Measurements from ENCODE around the gene C6orf132.

The C6orf132 gene

GRCh38 chr6:42100029-42100901, 42.2 kb downstream of the C6orf132 start:
- DNase-seq, result peak; percentile 64
- Histone ChIP-seq H3K36me3 (replicated peaks) (no peaks in the 10 kb centered on the region), H3K27ac (peak overlapping the region; percentile 79), H3K27me3 (replicated peaks) (no peaks in the 10 kb centered on the region), H3K4me3 (ENCODE audit: low read depth, low read length) (no peak overlapping the region)
- TF ChIP-seq CTCF (IDR thresholded peaks at IDR 0.05; ENCODE audit: low read depth, low read length, missing control alignments), result no peak
- in situ Hi-C loops (cut with HindIII; ENCODE audit: low pct_ligation_motif_present, low sequenced_read_pairs), result no loop called here

GRCh38 chr6:42099340-42100028, 42.9 kb downstream of the C6orf132 start:
- in situ Hi-C loops (cut with HindIII; ENCODE audit: low pct_ligation_motif_present, low sequenced_read_pairs), result no loop called here
- Histone ChIP-seq H3K4me3 (ENCODE audit: low read depth, low read length) (no peak overlapping the region), H3K27ac (peak overlapping the region; percentile 79), H3K36me3 (replicated peaks) (no peaks in the 10 kb centered on the region), H3K27me3 (replicated peaks) (no peaks in the 10 kb centered on the region)
- peak; percentile 53 for DNase-seq
- TF ChIP-seq CTCF (IDR thresholded peaks at IDR 0.05; ENCODE audit: low read depth, low read length, missing control alignments), result no peak

GRCh38 chr6:42095776-42096541, 46.5 kb downstream of the C6orf132 start:
- H3K4me3 ChIP-seq (ENCODE audit: low read depth, low read length), result no peak overlapping the region
- no peaks in the 10 kb centered on the region for H3K36me3 ChIP-seq (replicated peaks)
- DNase-seq, result no peak
- no peak overlapping the region for H3K27ac ChIP-seq
- TF ChIP-seq CTCF (IDR thresholded peaks at IDR 0.05; ENCODE audit: low read depth, low read length, missing control alignments), result peak; percentile 39
- no peaks in the 10 kb centered on the region for H3K27me3 ChIP-seq (replicated peaks)
- in situ Hi-C loops (cut with HindIII; ENCODE audit: low pct_ligation_motif_present, low sequenced_read_pairs), result no loop called here

GRCh38 chr6:42095094-42095493, 47.3 kb downstream of the C6orf132 start:
- no peak for DNase-seq
- in situ Hi-C loops (cut with HindIII; ENCODE audit: low pct_ligation_motif_present, low sequenced_read_pairs), result no loop called here
- H3K4me3 ChIP-seq (ENCODE audit: low read depth, low read length), result no peak overlapping the region
- no peak for TF ChIP-seq CTCF (IDR thresholded peaks at IDR 0.05; ENCODE audit: low read depth, low read length, missing control alignments)
- no peaks in the 10 kb centered on the region for H3K36me3 ChIP-seq (replicated peaks)
- no peaks in the 10 kb centered on the region for H3K27me3 ChIP-seq (replicated peaks)
- H3K27ac ChIP-seq, result no peak overlapping the region

- Histone ChIP-seq H3K27ac (no peak overlapping the region), H3K4me3 (ENCODE audit: low read depth, low read length) (no peak overlapping the region), H3K36me3 (replicated peaks) (no peaks in the 10 kb centered on the region), H3K27me3 (replicated peaks) (no peaks in the 10 kb centered on the region)
- in situ Hi-C loops (cut with HindIII; ENCODE audit: low pct_ligation_motif_present, low sequenced_read_pairs), result no loop called here
- no peak for TF ChIP-seq CTCF (IDR thresholded peaks at IDR 0.05; ENCODE audit: low read depth, low read length, missing control alignments)
- no peak for DNase-seq
Measured at GRCh38 chr6:42093582-42094329, 48.7 kb downstream of the C6orf132 start.
